PFSK-1 (cell line): Measurements from ENCODE around the gene HAP1.

ENCODE experiments used
- POLR2AphosphoS5 ChIP-seq: IDR thresholded peaks from 2 replicates; pipeline ENCODE4 v1.6.1; 2012; ENCODE audit warnings: low read depth, mild to moderate bottlenecking, control low read depth, low read length, moderate library complexity
- SIN3A ChIP-seq: IDR thresholded peaks from 2 replicates; pipeline ENCODE4 v1.6.1; 2012; ENCODE audit warnings: mild to moderate bottlenecking, low read length, moderate library complexity, borderline replicate concordance; ENCODE audit not compliant: insufficient read depth
- TF ChIP-seq, protein P1 (sequence below), 2 experiments: IDR thresholded peaks; 2 replicates each; pipeline versions ENCODE4 v1.6.1 to v1.8.0; 2011 to 2012; ENCODE audit warnings: low read depth in 2 of 2, low read length in 2 of 2, control low read depth in 1 of 2, inconsistent platforms in 1 of 2, mild to moderate bottlenecking in 1 of 2, moderate library complexity in 1 of 2; ENCODE audit not compliant: insufficient read depth in 1 of 2

DNA sequence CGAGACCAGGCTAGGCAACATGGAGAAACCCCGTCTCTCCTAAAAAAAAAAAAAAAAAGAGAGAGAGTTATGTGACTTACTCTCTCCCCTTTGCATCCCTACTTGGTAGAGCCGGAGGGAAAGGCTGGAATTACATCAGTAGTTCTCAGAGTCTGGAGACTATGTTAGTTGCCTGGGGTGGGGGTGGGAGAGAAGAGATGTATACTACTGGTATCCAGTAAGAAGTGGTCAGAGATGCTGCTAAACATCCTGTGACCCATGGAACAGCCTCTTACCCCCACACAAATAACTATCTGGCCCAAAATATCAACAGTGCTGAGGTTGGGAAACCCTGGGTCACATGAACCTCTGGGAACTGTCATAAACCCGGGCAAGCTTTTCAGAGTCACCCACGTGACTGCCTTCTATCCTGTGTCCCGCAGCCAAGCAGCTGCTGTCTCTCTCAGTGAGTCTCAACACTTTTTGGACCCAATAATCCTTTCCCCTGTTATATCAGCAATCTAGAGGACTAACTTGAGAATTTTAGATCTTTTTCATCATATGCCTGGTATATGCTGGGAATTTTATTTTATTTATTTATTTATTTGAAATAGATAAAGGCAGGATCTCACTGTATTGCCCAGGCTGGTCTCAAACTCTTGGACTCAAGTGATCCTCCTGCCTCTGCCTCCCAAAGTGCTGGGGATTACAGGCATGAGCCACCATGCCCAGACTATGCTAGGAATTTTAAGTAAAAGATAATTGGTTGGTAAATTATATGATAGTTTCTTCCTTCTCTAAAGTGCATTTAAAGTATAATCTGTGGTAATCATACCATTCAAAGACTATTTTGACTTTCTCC lies 37.1 kb downstream of the HAP1 start:
- TF ChIP-seq, protein P1, sequence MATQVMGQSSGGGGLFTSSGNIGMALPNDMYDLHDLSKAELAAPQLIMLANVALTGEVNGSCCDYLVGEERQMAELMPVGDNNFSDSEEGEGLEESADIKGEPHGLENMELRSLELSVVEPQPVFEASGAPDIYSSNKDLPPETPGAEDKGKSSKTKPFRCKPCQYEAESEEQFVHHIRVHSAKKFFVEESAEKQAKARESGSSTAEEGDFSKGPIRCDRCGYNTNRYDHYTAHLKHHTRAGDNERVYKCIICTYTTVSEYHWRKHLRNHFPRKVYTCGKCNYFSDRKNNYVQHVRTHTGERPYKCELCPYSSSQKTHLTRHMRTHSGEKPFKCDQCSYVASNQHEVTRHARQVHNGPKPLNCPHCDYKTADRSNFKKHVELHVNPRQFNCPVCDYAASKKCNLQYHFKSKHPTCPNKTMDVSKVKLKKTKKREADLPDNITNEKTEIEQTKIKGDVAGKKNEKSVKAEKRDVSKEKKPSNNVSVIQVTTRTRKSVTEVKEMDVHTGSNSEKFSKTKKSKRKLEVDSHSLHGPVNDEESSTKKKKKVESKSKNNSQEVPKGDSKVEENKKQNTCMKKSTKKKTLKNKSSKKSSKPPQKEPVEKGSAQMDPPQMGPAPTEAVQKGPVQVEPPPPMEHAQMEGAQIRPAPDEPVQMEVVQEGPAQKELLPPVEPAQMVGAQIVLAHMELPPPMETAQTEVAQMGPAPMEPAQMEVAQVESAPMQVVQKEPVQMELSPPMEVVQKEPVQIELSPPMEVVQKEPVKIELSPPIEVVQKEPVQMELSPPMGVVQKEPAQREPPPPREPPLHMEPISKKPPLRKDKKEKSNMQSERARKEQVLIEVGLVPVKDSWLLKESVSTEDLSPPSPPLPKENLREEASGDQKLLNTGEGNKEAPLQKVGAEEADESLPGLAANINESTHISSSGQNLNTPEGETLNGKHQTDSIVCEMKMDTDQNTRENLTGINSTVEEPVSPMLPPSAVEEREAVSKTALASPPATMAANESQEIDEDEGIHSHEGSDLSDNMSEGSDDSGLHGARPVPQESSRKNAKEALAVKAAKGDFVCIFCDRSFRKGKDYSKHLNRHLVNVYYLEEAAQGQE (IDR thresholded peaks at IDR 0.05; ENCODE audit: insufficient read depth in 1 of 2, low read depth in 2 of 2, low read length in 2 of 2): no peak
- TF ChIP-seq SIN3A (no peak), POLR2AphosphoS5 (no peak)
